Activated T-cell treated with anti-CD3 and anti-CD28 coated beads for 48 hours (primary cell): ENCODE data around the gene OR2F2.

Experiments used
- DNase-seq: peaks from one replicate; pipeline ENCODE4 v3.0.0-alpha.2; 2020; ENCODE audit warnings: low read depth

Gene OR2F2

DNA sequence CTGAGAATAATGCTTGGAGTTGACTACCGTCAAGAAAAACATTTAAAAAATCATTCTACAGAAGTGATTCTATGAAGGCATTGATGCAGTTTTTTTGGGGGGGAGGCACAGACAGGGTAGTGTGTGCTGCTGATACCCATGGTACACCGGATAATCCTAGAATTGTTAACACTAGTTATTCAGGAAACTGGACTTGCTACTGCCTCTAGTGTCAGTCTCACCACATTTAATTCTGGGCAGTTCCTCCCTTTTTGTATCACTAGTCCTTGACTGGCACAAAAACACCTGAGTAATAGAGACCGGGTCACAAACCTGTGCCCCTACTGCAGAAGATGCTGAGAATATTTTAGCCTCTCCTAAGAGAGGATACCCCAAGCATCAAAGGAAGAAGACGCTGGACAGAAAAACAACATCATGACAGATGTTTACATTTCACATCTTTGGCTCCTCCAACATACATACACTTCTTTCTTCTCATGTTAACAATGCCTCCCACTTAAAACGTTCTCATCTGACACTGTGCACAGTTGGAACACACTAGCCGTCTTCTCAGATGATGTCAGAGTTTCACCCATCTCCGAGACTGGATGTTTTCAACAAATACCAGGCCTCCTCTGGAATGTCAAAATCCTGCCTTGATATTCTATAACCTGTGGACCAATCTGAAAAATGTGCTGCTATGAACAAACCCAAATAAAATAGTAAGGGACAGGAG lies 19.9 kb upstream of the OR2F2 start:
- no peak for DNase-seq

DNA sequence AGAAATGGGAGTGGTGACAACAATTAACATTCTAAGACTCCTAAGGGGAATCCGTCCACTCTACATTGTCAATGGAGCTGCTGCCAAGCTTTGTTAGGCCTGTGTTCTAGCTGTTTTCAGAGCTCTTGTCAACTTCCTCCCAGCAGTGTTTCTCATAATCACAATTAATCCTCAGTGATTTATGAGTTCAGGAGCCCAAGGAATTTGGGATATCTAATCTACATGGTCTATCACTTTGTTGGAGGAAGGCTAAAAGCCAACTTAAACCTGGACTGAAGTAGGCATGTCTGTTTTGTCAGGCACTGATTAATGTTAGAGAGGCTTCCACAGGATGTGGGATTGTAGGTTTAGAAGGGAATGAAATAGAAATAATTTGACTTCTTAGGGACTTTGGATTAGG lies 10.2 kb upstream of the OR2F2 start:
- DNase-seq = no peak

DNA sequence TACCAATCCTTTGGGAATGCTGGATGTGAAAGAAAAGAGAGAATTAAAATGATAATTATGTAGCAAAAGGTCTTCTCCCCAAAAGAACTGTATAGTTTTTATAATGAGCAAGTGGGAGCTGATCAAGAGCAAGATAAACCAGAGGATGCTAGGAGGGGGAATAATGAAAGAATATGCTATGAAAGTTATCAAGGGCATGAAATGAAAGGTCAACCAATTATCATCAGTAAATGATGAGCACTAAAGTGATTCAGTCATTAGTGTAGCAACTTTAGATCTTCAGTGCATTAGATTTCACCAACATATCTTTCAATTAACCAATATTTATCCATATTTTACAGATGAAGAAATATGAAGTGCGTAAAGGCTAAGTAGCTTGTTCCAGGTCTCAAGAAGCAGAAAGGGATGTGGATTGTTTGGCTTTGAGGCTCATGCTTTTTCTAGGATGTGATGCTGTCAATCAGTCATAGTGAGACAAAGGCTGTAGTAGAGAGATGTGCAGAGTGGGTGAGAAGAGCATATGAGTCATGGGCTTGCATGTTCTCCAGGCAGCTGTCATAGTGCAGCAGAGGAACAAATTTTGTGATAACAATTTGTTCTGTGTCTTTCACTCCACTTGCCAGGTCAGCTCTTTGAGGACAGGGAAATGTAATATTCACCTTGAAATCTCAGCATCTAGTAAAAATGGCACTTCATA lies 5.7 kb upstream of the OR2F2 start:
- no peak for DNase-seq

DNA sequence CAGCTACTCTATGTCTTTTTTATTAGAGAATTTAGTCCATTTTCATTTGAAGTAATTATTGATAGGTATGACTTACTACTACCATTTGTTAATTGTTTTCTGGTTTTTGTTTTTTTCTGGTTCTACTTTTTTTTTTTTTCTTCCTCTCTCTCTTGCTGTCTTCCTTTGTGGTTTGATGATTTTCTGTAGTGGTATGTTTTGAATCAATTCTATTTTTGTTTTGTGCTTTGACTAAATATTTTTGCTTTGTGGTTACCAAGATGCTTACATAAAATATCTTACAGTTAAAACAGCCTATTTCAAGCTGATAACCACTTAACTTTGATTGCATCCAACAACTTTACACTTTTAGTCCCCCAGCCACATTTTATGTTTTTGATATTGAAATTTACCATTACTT lies 3.3 kb upstream of the OR2F2 start:
- DNase-seq = no peak

DNA sequence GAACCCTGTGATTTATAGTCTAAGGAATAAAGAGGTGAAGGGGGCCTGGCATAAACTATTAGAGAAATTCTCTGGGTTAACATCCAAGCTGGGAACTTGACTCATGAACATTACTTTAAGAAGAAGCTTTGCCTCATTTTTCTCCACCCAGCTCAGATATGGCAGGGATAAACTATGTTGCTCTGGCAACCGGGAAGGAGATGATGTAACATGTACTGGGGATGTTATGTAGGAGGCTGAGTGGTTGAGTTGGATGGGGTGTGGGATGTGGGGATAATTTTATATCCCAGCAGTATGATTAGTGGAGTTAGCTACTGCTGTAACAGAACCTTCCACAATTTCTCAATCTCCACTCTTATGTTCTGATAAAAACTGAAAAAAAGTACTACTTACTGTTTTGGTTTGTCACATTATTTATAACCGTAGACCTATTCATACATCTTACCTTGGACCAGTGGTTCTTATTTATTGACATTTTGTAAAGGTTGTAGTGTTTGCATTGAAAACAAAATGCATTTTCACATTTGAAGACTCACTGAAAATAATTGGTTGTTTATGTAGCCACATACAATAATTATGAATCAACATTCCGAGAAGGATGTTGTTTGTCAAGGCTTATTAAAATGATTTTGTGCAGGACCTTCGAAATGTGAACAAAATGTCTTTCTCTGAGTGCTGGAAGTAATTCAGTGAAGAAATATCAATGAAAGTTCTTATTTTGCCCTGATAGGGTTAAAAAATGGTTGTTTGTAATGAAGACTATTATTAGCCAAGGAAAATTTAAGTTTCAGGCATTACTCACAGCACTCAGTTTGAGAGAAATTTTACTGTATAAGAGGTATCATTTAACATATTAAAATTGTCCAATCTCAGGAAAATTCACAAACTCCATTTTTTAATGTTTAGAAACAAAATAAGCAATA lies 1.3 kb downstream of the OR2F2 start:
- no peak for DNase-seq

DNA sequence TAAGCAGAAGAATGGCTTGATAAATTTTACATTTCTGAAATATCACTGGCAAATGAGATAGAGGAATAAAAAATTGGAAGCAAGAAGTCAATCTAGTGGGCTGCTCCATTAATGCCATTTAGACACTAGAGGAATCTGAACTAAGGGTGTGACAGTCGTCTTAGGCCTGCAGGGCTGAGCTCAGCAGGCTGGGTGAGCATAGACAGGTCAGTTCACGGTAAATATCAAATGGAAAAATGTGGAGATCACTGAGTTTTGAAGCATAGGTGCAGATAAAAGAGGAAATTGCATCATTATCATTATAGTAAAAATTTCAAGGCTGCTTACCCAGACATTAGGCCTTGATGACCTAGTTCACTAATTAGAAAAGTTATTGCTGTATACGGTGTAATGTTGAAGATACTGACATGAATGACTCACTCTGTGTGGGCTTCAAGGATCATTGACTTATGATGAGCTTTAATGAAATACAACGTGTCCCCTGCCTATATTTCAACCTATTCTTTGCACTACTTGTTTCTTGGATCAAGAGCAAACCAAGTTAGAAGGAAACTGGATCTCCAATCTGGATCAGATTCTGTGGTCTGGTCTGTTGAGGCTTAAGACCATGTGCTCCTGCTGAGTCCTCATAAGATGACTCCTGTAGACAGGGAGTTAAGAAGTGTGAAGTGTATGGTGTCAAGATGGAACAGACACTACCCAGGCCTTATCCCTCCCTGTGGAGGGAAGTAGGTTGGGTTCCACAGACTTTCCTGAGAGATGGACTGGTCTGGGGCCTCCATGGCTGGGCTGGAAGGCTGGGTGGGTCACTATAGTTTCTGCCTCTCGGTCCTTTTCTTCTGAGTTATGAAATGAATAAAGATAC lies 3.6 kb downstream of the OR2F2 start:
- no peak for DNase-seq

DNA sequence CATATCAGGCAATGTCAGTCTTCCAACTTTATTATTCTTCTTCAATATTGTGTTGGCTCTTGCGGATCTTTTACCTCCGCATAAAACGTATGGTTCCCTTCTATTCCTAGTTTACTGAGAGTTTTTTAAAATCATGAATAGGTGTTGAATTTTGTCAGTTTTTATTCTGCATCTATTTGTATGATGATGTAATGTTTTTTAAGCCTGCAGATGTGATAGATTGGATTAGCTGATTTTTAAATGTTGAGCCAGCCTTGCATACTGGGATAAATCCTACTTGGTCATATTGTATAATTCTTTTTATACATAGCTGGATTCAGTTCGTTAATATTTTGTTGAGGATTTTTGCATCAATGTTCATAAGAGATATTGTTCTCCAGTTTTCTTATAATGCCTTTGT lies 10.4 kb downstream of the OR2F2 start:
- DNase-seq = no peak

DNA sequence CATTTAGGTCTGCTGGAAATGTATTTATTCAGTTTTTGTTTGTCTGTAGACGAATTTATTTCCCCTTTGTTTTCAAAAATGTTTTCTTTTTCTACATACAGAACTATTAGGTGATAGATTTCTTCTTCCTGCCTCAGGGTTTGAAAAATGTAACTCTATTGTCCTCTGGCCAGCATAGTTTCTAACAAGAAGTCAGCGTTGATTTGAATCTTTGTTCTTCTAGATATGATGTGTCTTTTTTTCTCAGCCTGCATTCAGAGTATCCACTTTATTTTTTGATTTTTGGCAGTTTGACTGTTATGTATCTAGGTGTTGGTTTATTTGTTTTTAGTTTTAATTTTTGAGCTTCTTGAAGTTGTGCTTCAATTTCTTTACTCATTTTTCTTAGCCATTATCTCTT lies 12.1 kb downstream of the OR2F2 start:
- DNase-seq = no peak

DNA sequence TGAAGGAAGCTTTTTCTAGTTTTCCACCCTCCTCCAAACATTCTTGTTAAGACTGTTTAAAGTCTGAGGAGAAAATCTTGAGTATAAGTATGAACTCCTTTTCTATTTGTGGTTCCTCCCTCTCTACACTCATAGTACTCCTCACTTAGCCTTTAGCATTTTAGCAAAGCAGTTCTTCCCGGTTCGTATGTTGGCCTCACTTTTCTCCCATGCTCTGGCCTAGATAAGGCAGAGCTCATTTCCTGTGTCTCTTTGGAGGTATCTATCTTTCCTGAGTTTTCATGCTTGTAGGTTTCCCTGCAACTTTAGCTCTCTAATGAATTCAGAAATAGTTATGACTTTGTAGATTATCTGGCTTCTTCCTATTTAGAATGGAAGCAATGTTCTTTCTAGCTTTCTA lies 13.7 kb downstream of the OR2F2 start:
- DNase-seq = no peak

DNA sequence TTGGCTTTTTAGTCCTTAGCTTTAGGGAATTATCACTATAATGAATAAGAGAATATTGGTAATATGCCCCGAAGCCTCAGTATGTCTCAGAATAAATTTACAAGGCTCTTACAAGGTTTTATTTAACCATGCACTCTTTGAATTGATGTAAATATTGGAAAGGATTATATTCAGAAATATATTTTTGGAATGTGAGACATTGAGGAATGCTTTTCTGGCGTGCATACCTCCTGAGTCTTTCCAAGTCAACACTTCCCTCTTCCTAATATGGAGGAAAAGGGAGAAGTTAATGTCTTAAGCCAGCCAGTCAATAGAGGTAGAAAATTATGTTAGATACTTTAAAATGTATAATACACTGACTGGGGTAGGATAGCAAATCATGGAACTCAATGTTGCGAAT lies 18.4 kb downstream of the OR2F2 start:
- no peak for DNase-seq

DNA sequence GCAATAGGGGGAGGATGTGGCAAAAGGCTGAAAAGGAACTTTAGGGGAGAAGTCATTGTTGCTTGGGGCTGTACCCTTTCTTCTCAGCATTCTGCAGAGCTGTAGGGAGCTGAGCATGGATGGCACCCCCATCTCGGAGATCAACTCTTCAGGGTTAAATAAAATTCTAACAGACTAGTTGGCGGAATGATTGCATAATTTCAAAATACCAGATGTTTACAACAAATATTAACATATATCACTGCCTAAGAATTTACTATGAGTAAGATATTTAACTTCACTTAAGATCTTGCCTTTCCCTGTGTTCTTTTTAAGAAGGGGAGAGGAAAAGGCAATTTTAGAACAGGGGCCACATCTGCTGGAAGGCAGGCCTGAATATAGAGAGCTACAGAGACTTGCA lies 19.1 kb downstream of the OR2F2 start:
- DNase-seq = no peak

DNA sequence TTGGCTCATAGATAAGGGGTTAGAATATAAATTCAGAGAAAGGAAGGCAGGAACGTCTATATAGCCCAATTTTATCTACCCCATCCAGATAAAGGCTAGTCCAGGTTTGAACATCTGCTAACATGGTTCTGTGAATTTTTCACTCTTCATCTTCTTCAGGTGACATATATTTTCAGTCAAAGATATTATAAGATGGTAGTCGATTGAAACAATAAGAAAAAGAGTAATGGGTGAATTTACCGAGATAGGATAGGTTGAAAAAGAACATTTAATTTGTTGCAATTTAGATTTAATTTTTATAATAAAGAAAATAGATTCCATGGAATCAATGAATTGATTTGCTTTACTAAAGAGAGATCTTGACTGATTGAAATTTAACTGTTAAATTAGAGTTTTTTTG lies 19.5 kb downstream of the OR2F2 start, which contains the start of gene OR2F1:
Gene OR2F1, plus strand, starts transcription at position 301 of the 400 bp plus-strand sequence. CDS start 5,127 bp downstream, outside the sequence.
- no peak for DNase-seq

DNA sequence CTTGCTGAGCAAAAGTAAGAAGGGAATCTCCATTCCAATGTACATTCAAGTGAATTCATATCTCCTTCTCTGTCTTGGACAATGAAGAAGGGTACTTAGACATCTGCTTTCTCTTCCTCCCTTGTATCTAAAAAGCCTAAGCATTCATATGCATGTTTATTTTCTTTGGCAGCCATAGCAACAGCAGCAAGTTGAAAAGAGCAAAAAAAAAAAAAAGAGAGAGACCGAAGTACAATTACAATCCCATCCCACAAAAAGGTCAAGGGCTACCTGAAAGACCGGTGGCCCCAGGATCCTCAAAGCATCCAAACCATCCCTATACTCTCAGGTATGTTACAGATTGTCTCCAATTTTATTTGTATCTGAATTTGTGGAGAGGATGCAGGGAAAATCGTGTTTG lies 23.7 kb downstream of the OR2F2 start:
- no peak for DNase-seq

DNA sequence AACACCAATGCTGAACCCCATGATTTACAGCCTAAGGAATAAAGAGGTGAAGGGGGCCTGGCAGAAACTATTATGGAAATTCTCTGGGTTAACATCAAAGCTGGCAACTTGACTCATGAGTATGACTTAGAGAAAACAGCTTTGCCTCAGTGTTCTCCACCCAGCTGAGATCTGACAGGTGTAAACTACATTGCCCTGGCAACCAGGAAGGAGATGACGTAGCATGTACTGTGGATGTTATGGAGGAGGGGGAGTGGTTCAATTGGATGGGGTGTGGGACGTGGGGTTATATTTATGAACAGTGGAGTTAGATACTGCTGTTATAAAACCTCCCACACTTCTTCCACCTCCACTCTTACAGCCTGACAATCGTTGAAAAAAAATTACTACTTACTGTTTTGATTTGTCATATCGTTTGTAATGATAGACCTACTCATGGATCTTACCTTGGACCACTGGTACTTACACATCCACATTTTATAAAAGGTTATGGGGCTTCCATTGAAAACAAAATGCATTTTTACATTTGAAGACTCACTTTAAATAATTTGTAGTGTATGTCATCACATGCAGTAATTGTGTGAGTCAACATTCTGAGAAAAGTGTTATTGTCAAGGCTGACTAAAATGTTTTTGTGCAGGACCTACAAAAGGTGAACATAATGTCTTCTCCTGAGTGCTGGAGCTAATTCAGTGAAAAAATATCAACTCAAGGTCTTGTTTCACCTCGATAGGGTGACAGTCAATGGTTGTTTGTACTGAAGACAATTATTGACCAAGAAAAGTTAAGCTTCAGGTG lies 26.0 kb downstream of the OR2F2 start:
- no peak for DNase-seq

DNA sequence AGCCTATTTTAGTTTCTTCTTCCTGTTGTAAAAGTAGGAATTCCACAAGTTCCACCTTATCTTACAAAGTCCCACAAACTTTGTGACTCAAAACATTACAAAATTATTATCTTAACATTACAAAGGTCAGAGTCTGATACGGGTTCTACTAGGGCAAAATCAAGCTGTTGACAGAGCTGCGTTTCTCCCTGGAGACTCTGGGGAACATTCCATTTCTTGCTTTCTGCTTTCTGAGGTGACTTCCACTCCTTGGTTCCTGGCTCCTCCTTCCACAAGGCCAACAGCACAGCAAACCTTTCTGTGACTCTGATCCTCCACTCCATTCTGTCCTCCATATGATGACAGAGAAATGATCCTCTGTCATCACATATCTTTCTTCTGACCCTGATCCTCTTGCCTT lies 30.2 kb downstream of the OR2F2 start:
- DNase-seq = no peak

DNA sequence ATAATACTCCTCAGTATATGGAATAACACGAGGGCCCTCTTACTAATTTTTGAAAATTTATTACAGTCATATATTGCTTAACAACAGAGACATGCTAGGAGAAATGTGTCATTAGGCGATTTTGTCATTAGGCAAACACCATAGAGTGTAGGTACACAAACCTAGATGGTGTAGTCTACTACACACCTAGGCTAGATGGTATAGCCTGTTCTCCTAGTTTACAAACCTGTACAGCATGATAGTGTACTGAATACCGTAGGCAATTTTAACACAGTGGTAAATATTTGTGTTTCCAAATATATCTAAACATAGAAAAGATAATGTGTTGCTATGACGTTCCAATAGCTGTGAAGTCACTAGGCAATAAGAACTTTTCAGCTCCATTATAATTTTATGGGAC lies 32.4 kb downstream of the OR2F2 start:
- no peak for DNase-seq

DNA sequence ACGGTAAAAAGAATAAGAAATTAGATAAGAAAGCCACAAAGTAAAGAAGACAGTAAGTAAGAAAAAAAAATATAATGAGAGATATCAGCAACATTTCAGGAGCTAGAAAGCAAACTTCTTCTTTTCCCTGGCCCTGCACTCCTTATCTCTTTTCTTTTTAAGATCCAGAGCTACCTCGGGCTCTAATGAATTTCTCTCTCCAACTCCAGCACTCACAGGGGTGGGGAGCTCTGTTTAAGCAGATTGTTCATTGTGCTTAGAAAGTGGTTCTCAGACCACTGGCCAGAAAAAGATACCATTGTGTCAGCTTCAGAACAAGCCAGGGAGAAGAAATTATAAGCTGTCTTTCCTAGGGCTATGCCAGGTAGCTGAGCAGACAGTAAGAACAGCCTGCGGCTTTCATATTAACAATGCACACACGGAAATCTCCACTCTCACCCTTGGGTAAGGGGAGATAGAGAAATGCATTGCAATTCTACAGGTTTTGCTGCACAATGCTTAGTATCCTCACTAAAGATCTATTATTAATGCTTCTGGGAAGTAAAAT lies 38.9 kb downstream of the OR2F2 start:
- DNase-seq = no peak

DNA sequence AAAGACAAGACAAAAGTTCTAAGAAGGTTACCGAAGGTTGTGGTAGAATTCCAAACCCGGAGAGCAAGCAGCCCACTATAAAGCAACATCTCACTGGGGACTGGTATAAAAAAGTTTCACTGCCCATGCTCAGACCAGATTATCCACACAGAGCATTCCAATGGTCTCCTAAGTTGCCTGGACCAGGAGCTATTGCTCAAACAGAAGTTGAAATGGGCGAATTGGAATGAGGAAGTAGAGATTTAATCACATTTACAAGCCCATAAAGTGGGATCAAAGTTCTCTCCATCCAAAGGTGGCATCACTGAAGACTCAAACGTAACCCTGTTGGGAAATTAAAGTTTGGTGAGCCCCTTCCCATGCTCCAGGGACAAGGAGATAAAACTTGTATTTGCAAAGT lies 39.4 kb downstream of the OR2F2 start:
- no peak for DNase-seq

DNA sequence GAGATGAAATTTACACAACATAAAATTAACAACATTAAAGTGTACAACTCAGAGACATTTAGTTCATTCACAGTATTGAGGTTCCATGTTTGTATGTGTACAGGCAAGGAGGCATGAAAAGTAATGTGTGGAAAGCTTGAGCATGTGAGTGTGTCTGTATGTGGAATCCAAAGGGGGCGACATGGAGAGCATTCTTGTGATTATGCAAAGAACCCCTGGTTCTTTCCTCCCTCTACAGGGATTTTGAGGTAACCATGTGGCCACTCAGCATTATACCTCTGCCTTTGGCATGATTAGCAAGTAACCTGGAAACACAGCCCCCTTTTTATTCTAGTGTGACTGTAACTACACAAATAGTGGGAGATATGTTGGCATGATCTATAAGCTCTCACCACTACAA lies 40.6 kb downstream of the OR2F2 start:
- DNase-seq = no peak

DNA sequence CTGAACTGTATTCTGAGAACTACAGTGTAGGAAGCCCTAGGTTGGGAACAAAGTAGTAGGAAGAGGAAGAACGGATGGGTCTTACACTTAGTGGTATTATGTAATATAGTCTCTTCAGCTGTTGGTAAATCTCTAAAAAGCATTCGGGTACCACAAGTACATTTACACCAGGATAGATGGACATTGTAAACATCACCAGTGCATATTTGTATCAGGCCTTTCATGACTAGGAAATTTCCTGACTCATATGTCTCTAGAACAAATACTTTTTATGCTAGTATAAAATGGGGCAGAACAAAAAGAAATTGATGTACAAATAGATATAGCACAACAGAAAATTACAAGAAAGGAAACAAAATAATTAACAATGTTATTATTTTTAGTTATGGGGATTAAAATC lies 43.6 kb downstream of the OR2F2 start:
- DNase-seq = no peak

DNA sequence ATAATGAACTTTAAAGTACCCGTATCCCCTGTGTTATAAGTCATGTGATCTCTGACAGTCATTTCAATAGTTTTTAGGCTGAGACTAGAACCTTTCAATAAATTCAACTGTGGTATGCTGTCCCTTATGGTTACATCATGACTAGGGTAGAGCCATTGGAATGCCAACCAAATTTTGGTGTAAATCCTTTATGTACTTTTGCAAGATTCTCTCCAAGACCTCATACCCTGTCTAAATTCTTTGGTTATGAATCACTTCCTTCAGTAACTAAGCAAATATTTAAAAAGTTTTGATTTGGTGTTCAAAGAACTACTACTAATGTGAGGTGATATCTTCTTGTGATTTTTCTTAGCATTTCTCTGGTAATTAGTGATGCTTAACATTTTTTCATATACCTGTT lies 44.3 kb downstream of the OR2F2 start:
- DNase-seq = no peak
